K562 (cell line): ENCODE data around the gene HGF. TPM values are rescaled to one million over a fixed set of nuclear protein-coding genes. Genes with fewer than 3 reads are reported as not detected.
A peak's percentile ranks its signal among the peaks of the same experiment; 100 is the strongest.

Experiments
- ATAC-seq: fragments of 200-7000 bp; cut with Tn5 transposase; 3 replicates; pipeline ENCODE4 v1.9.1; 2020; ENCODE audit warnings: moderate library complexity
- BruUV-seq: library from RNA; stranded (reverse); fragments of 400-500 nt; replicated peaks from 2 replicates; lab custom pipeline; 2021; lab: Mats Ljungman, UMichigan
- CTCF ChIA-PET: fragments of 300-600 bp; formaldehyde crosslinking; extraction: SDS; loops from one replicate; lab custom pipeline; 2021; ENCODE audit warnings: low intra/inter-chr PET ratio; lab: Yijun Ruan, JAX
- POLR2A ChIA-PET: fragments of 300-600, 350-650 bp; sonication (Branson Sonifier 250); formaldehyde crosslinking; extraction: SDS; loops from one replicate; lab custom pipeline; 2021; ENCODE audit warnings: antibody characterized with exemption, inconsistent platforms; lab: Yijun Ruan, JAX
- DNase-seq, 4 experiments: peaks; one replicate each; pipeline versions ENCODE4 v3.0.0 to v3.0.0-alpha.2; 2011 to 2018; ENCODE audit warnings: low spot score in 3 of 4, mixed read lengths in 3 of 4; ENCODE audit errors: extremely low read depth in 1 of 4
- FAIRE-seq: peaks from 2 replicates; lab custom pipeline; 2011; peaks lifted over from hg19 to GRCh38; lab: Jason Lieb, UNC
- H2AFZ ChIP-seq: 2 replicates; pipeline ENCODE4 v1.6.0; 2011; ENCODE audit warnings: low read depth, low read length, control low read depth, inconsistent platforms
- H3K27ac ChIP-seq: fragments of 200-600 bp; 3 replicates; pipeline ENCODE4 v1.8.0; 2011; ENCODE audit warnings: low read depth, mild to moderate bottlenecking, control low read depth, inconsistent platforms, low read length, moderate library complexity, mixed read lengths; ENCODE audit errors: extremely low read depth
- H3K27me3 ChIP-seq, 2 experiments: fragments of 300-600 bp in 1 of 2; 2 replicates in 1 of 2; 3 replicates in 1 of 2; pipeline versions ENCODE4 v1.6.0 to v1.8.0; 2011; ENCODE audit warnings: inconsistent platforms in 2 of 2, low read length in 2 of 2, mild to moderate bottlenecking in 1 of 2, mixed read lengths in 1 of 2, moderate library complexity in 1 of 2; ENCODE audit not compliant: control insufficient read depth in 2 of 2, insufficient read depth in 2 of 2
- H3K36me3 ChIP-seq: fragments of 300-600 bp; 3 replicates; pipeline ENCODE4 v1.8.0; 2011; ENCODE audit warnings: mild to moderate bottlenecking, low read length, inconsistent platforms; ENCODE audit not compliant: control insufficient read depth, insufficient read depth
- H3K4me1 ChIP-seq, 2 experiments: fragments of 200-600 bp in 1 of 2; replicated peaks in 1 of 2; 2 replicates in 1 of 2; 3 replicates in 1 of 2; pipeline versions ENCODE4 v1.5.1 to v1.8.0; 2011; ENCODE audit warnings: inconsistent platforms in 2 of 2, low read length in 2 of 2, mild to moderate bottlenecking in 1 of 2, mixed read lengths in 1 of 2, moderate library complexity in 1 of 2; ENCODE audit not compliant: control insufficient read depth in 2 of 2, insufficient read depth in 2 of 2
- H3K4me2 ChIP-seq: 2 replicates; pipeline ENCODE4 v1.6.1; 2011; ENCODE audit warnings: low read length, control low read depth, inconsistent platforms, mixed read lengths; ENCODE audit not compliant: insufficient read depth
- H3K4me3 ChIP-seq: fragments of 200-600 bp; sonication (generic), shearing (Covaris generic); 2 replicates; pipeline ENCODE4 v1.5.1; 2016; ENCODE audit warnings: control low read depth, inconsistent platforms
- H3K79me2 ChIP-seq: fragments of 200-600 bp; 3 replicates; pipeline ENCODE4 v1.8.0; 2011; ENCODE audit warnings: low read length, inconsistent platforms; ENCODE audit not compliant: control insufficient read depth, insufficient read depth
- H3K9ac ChIP-seq, 2 experiments: 2 replicates each; pipeline versions ENCODE4 v1.6.0 to v1.6.1; 2011; ENCODE audit warnings: low read depth in 2 of 2, low read length in 2 of 2, control low read depth in 1 of 2, inconsistent platforms in 1 of 2, mild to moderate bottlenecking in 1 of 2, mixed read lengths in 1 of 2; ENCODE audit not compliant: insufficient read depth in 1 of 2
- H3K9me1 ChIP-seq: one replicate; pipeline ENCODE4 v1.6.0; 2011; ENCODE audit warnings: inconsistent platforms, mild to moderate bottlenecking, low read length, moderate library complexity; ENCODE audit not compliant: control insufficient read depth, insufficient read depth
- H3K9me3 ChIP-seq: replicated peaks from 2 replicates; pipeline ENCODE4 v1.5.1; 2011; ENCODE audit warnings: low read depth, low read length, inconsistent platforms; ENCODE audit not compliant: control insufficient read depth, insufficient read depth
- H4K20me1 ChIP-seq: replicated peaks from 2 replicates; pipeline ENCODE4 v1.6.1; 2011; ENCODE audit warnings: low read length, inconsistent platforms, mixed read lengths; ENCODE audit not compliant: control insufficient read depth, insufficient read depth
- NFIX ChIP-seq: fragments of 250-450 bp; sonication (Bioruptor Pico); IDR thresholded peaks from 2 replicates; pipeline ENCODE4 v1.4.0; 2020; ENCODE audit warnings: low read depth, mild to moderate bottlenecking, moderate library complexity
- RBM39 ChIP-seq: fragments of 200-400 bp; formaldehyde crosslinking; optimal IDR thresholded peaks from 2 replicates; pipeline ENCODE3; 2018; ENCODE audit warnings: low read depth, low read length
- SP1 ChIP-seq: sonication (generic); formaldehyde crosslinking; IDR thresholded peaks from 2 replicates; pipeline ENCODE4 v1.8.1; 2022; ENCODE audit warnings: mild to moderate bottlenecking, missing genetic modification reagents
- STAT5B ChIP-seq: fragments of 250-450 bp; sonication (Bioruptor Pico); IDR thresholded peaks from 2 replicates; pipeline ENCODE4 v1.8.0; 2021; ENCODE audit warnings: mild to moderate bottlenecking, inconsistent platforms
- WGBS: fragments of 100-300 bp; shearing (Covaris generic); methylation state at CpG from one replicate; pipeline ENCODE4 v1.1.6; 2016; ENCODE audit warnings: low coverage, mixed read lengths; ENCODE audit not compliant: insufficient coverage; ENCODE audit errors: missing lambda C conversion rate; 5-methylcytosine and 5-hydroxymethylcytosine counted together
- in situ Hi-C: fragments of 300-500 bp; cut with MboI; formaldehyde crosslinking; loops from 4 replicates; pipeline ENCODE4 v1.15.0; 2018; ENCODE audit warnings: inconsistent platforms, mixed read lengths
- intact Hi-C: fragments of 100-400 bp; cut with micrococcal nuclease; formaldehyde crosslinking; loops from 2 replicates; pipeline ENCODE4 v1.14.2; 2022
- polyA plus RNA-seq, 8 experiments: library from polyadenylated mRNA; depleted of rRNA in 4 of 8; stranded (reverse) in 5 of 8; unstranded in 3 of 8; fragments of >200 nt; fragmentation: Nextera tagmentation in 2 of 8; fragmentation: Illumina TruSeq in 1 of 8; extraction: Ambion mirVana in 2 of 8; extraction: Trizol in 1 of 8; gene quantifications; 2 replicates each; pipeline versions ENCODE4 v1.2.1 to v1.2.3, GENCODE V29; 2011 to 2014; ENCODE audit warnings: inconsistent platforms in 1 of 8, missing spikeins in 1 of 8
- total RNA-seq, 7 experiments: library from RNA; depleted of rRNA in 6 of 7; stranded (reverse); fragments of >200 nt in 6 of 7; fragmentation: Illumina TruSeq in 2 of 7; extraction: Trizol in 2 of 7; gene quantifications; 2 replicates each; pipeline versions ENCODE4 v1.2.1 to v1.2.3, GENCODE V29; 2011 to 2021; ENCODE audit warnings: low replicate concordance in 1 of 7
- TF ChIP-seq, protein P1 (sequence below): fragments of 450-650 bp; IDR thresholded peaks from 2 replicates; pipeline ENCODE4 v1.6.1; 2016; ENCODE audit warnings: low read depth

HGF gene
- total and polyA plus RNA-seq, 9 of the 15 experiments (the other 6 are each of a cell fraction or from before 2014, with no cell fraction given) = 0.02 TPM; not detected in 8

DNA sequence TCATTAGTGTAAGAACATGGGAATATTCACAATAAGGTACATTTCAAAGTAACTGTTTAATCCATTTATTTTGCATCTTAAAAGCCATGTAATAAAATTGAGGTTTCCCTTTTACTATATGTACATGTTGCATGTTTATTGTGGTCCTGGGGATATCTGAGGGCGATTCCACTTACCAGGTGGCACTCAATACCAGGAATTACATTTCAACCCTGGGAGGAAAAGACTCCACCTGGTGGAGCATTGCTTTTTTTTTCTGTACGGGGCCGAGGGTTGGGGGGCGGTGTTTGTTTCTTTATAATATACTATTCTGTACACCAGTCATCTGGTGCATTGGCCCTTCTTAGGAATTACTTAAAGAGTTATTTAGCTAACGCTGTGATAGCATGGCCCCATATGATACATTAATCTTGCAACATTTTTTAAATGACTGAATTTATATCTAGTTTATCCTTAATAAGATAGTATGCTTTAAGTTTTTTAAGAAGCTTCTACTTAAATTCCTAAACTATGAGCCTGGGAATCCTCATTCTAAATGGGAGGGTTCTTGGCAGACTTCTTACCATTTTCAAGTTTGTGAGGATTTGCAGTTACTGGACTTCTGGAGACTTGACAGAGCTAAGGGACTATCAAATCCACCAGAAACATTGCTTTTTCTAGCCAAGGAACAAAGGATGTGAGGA, 7.2 kb upstream of the HGF start:
- peak in 1 of 4 experiments; percentile 11 for DNase-seq
- H3K4me1 ChIP-seq = no peaks in the 10 kb centered on the region
- no peak overlapping the region for H3K4me3 ChIP-seq
- no peaks in the 10 kb centered on the region for H3K79me2 ChIP-seq
- BruUV-seq = no TSS peak
- no peaks in the 10 kb centered on the region for H3K9me3 ChIP-seq
- intact Hi-C loops = no loop called here
- no peaks in the 10 kb centered on the region for H3K36me3 ChIP-seq
- no peak overlapping the region for H3K27ac ChIP-seq
- H3K9me1 ChIP-seq = no peaks in the 10 kb centered on the region
- H2AFZ ChIP-seq = no peak overlapping the region
- in situ Hi-C loops = no loop called here
- no peaks in the 10 kb centered on the region for H3K27me3 ChIP-seq
- WGBS = 1% methylated on average over 5 of the region's 5 CpGs
- POLR2A ChIA-PET = no interaction called here
- TF ChIP-seq, protein P1, sequence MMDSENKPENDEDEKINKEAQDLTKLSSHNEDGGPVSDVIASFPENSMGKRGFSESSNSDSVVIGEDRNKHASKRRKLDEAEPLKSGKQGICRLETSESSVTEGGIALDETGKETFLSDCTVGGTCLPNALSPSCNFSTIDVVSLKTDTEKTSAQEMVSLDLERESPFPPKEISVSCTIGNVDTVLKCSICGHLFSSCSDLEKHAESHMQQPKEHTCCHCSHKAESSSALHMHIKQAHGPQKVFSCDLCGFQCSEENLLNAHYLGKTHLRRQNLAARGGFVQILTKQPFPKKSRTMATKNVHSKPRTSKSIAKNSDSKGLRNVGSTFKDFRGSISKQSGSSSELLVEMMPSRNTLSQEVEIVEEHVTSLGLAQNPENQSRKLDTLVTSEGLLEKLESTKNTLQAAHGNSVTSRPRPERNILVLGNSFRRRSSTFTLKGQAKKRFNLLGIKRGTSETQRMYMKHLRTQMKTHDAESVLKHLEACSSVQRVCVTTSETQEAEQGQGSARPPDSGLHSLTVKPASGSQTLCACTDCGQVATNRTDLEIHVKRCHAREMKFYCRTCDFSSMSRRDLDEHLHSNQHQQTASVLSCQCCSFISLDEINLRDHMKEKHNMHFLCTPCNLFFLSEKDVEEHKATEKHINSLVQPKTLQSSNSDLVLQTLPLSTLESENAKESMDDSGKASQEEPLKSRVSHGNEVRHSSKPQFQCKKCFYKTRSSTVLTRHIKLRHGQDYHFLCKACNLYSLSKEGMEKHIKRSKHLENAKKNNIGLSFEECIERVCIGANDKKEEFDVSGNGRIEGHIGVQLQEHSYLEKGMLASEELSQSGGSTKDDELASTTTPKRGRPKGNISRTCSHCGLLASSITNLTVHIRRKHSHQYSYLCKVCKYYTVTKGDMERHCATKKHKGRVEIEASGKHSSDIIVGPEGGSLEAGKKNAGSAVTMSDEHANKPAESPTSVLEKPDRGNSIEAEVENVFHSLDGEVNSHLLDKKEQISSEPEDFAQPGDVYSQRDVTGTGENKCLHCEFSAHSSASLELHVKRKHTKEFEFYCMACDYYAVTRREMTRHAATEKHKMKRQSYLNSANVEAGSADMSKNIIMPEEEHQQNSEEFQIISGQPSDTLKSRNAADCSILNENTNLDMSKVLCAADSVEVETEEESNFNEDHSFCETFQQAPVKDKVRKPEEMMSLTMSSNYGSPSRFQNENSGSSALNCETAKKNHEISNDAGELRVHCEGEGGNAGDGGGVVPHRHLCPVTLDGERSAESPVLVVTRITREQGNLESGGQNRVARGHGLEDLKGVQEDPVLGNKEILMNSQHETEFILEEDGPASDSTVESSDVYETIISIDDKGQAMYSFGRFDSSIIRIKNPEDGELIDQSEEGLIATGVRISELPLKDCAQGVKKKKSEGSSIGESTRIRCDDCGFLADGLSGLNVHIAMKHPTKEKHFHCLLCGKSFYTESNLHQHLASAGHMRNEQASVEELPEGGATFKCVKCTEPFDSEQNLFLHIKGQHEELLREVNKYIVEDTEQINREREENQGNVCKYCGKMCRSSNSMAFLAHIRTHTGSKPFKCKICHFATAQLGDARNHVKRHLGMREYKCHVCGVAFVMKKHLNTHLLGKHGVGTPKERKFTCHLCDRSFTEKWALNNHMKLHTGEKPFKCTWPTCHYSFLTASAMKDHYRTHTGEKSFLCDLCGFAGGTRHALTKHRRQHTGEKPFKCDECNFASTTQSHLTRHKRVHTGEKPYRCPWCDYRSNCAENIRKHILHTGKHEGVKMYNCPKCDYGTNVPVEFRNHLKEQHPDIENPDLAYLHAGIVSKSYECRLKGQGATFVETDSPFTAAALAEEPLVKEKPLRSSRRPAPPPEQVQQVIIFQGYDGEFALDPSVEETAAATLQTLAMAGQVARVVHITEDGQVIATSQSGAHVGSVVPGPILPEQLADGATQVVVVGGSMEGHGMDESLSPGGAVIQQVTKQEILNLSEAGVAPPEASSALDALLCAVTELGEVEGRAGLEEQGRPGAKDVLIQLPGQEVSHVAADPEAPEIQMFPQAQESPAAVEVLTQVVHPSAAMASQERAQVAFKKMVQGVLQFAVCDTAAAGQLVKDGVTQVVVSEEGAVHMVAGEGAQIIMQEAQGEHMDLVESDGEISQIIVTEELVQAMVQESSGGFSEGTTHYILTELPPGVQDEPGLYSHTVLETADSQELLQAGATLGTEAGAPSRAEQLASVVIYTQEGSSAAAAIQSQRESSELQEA = no peak
- no peak for TF ChIP-seq RBM39
- no peak for TF ChIP-seq SP1 (CRISPR knock-in tag)
- TF ChIP-seq STAT5B (CRISPR knock-in tag) = no peak
- no peak for TF ChIP-seq NFIX
- FAIRE-seq = no peak
- CTCF ChIA-PET = no interaction called here
- H3K4me2 ChIP-seq = no peak overlapping the region
- ATAC-seq = no peak
- no peak overlapping the region for H3K9ac ChIP-seq
- no peaks in the 10 kb centered on the region for H4K20me1 ChIP-seq
